Stimulated activated CD8-positive, alpha-beta memory T cell treated with anti-CD3 and anti-CD28 coated beads, Interleukin-2, amount 100 ng/mL, for 1 hour (primary cell): ENCODE measurements around the gene RFC1.
"Not testable (repeated sequence)": the region's sequence is repeated elsewhere in the genome, so short reads cannot be mapped to it uniquely, and the experiment has no call there.

Experiments used
- DNase-seq, 2 donors: peaks; one replicate each; pipeline ENCODE4 v3.0.0-alpha.2; 2020; ENCODE audit warnings: low read depth in 2 of 2

Gene RFC1

DNA sequence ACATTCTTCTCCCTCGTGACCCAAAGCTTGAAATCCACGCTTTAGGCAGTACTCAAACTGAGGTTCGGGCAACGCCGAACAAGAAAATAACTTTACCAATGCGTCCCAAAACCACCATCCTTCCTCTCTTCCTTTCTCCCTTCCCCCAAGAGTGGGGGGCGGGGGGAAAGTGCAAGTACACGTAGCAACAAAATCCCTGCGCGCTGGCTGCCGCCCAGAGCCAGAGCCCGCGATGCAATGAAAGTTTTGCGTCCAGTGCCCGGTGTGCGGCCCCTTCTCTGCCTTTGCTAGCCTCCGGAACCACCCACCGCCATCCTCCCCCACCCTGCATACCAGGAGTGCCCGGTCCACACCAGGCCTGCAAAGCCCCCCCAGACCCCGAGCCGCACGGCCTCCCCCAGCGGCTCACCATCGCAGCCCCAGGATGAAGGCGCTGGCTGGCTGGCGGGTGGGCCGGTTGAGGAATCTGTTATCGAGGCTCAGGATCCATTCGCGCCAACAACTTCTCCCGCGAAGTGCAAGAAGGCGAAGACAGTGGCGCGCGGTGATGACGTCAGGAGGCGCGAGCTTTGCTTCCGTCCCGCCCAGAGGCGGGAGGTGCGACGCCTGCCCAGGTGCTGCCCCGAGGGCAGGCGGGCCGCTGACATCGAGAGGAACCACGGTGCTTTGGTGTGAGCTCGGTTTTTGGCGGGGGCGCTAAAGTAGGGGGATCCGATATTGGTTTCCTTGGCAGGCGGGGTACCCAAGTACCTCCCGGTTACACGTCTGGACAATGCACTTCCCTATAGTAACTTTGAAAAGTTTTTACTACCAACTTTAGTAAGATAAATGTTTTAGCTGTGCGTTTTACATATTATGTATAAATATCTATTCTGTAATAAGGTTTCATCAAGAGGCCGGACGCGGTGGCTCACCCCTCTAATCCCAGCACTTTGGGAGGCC is at the start of gene RFC1:
TSS of gene RFC1 (minus strand) at position 533 of the 942 bp plus-strand sequence. CDS start at position 412, 121 bp downstream.
- DNase-seq, result peak; percentile 87 to 88

DNA sequence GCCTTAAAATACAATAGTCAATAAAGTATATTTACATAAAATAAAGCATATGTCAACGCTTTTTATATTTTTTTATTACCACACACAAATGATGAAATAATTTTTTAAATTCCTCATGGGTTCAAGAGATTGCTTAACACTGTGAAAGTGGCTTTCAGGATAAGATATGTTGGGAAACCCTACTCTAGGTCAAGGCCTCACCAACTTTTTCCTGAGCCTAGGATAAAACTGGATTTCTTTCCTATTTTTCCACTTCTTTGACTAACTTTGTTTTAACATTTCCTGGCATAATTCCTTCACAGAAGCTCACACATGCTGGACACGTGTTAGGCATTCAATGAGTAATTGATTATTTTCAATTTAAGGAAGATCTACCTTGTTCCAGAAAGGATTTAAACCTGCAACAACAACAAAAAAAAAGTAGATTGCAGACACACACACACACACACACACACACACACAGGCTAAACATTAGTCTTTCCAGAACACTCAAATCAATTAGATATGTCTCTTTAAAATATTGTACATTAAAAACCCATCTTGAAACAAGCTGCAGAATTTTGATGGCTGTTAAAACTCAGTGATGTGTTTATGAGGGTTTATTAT is 49.6 kb upstream of the RFC1 start:
- DNase-seq, result no peak

DNA sequence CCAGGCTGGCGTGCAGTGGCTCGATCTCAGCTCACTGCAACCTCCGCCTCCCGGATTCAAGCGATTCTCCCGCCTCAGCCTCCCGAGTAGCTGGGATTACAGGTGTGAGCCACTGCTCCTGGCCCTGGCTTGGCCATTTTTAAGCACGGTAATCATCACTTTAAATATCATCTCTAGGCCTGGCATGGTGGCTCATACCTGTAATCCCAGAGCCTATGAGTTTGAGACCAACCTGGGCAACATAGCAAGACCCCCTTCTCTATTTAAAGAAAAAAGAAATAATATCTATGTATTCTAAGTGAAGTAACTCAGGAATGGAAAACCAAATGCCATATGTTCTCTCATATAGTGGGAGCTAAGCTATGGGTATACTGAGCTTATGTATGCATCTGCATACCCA is 45.4 kb upstream of the RFC1 start:
- DNase-seq, result not testable (repeated sequence)

GRCh38 chr4:39410415-39410814 is 44.3 kb upstream of the RFC1 start:
- DNase-seq, result no peak

- DNase-seq, result no peak
These were observed 41.4 kb upstream of the RFC1 start for GRCh38 chr4:39407584-39407885.

DNA sequence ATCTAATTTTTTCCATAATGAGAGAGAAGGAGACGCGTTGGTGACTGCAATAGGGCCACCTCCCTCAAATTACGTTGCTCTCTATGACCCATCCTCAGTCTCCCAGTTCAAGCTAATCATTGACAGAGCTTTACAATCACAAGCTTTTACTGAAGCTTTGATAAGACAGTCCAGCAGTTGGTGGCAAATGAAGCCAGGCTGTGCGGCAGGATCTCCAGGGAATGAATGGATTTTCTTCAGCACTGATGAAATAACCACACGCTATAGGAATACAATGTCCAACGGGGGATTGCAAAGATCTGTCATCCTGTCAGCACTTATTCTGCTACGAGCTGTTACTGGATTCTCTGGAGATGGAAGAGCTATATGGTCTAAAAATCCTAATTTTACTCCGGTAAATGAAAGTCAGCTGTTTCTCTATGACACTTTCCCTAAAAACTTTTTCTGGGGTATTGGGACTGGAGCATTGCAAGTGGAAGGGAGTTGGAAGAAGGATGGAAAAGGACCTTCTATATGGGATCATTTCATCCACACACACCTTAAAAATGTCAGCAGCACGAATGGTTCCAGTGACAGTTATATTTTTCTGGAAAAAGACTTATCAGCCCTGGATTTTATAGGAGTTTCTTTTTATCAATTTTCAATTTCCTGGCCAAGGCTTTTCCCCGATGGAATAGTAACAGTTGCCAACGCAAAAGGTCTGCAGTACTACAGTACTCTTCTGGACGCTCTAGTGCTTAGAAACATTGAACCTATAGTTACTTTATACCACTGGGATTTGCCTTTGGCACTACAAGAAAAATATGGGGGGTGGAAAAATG is 40.8 kb upstream of the RFC1 start, which contains the start of gene KLB:
TSS of gene KLB (plus strand) at position 168 of the 821 bp plus-strand sequence. CDS start at position 188, 20 bp downstream.
- no peak for DNase-seq

DNA sequence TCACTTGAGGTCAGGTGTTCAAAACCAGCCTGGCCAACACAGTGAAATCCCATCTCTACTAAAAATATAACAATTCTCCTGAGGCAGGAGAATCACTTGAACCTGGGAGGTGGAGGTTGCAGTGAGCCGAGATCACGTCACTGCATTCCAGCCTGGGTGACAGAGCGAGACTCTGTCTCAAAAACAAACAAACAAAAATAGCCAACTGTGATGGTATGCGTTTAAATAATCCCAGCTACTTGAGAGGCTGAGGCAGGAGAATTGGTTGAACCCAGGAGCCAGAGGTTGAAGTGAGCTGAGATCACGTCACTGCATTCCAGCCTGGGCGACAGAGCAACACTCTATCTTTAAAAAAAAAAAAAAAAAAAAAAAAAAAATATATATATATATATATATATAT is 35.5 kb upstream of the RFC1 start:
- not testable (repeated sequence) for DNase-seq

DNA sequence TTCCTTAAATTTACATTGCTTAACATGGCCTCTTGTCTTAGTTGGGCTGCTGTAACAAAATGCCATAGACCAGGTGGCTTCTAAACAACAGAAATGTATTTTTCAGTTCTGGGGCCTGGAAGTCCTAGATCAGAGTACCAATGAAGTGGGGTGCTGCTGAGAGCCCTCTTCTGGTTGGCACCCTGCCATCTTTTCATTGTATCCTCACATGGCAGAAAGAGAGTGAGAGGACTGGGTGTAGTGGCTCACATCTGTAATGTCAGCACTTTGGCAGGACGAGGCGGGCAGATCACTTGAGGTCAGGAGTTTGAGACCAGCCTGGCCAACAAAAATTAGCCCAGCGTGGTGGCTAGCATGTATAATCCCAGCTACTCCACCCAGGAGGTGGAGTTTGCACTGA is 28.5 kb upstream of the RFC1 start:
- DNase-seq, result no peak

GRCh38 chr4:39390603-39391002 is 24.4 kb upstream of the RFC1 start:
- no peak for DNase-seq

DNA sequence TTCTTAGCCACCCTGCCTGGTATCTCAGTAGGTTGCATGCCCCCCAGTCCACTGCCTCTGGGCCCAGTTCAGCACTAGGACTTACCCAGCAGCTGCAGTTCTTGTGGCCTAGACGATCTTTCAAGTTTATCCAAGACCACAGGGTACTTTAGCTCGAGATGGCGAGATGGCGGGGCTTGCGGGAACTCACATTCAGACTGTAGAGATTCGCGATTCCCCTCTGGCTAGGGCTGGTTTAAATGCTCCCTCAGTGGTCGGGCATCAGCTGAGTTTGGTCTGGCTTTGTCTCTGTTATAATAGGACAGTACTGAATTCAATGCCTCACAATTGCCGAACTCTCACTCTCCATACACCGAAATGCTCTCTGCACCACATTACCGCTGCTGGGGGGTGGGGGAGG is 18.4 kb upstream of the RFC1 start:
- DNase-seq, result no peak

DNA sequence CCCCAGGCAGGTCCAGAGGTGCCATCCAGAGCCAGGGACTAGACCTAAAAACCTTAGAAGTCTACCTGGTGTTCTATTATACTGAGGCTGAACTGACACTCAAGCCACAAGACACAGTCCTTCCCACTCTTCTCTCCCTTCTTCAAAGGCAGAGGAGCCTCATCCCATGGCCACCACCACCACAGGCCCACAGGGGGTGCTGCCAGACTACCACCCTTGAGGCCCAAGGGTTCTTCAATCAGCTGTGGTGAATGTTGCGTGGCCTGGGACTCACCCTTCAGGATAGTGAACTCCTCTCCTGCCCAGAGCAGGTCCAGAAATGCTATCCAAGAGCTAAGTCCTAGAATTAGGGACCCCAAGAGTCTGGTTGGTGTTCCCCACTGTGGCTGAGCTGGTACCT is 17.5 kb upstream of the RFC1 start:
- no peak for DNase-seq

- DNase-seq, result no peak
These were observed 9.3 kb upstream of the RFC1 start for GRCh38 chr4:39375478-39375877.

DNA sequence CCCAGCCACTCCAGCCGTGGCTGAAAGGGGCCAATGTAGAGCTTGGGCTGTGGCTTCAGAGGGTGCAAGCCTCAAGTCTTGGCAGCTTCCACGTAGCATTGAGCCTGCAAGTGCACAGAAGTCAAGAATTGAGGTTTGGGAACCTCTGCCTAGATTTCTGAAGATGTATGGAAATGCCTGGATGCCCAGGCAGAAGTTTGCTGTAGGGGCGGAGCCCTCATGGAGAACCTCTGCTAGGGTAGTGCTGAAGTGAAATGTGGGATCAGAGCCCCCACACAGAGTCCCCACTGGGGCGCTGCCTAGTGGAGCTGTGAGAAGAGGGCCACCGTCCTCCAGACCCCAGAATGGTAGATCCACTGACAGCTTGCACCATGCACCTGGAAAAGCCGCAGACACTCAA is 5.0 kb upstream of the RFC1 start:
- DNase-seq, result not testable (repeated sequence)

- no peak for DNase-seq
These were observed 3.1 kb upstream of the RFC1 start for GRCh38 chr4:39369301-39369700.

DNA sequence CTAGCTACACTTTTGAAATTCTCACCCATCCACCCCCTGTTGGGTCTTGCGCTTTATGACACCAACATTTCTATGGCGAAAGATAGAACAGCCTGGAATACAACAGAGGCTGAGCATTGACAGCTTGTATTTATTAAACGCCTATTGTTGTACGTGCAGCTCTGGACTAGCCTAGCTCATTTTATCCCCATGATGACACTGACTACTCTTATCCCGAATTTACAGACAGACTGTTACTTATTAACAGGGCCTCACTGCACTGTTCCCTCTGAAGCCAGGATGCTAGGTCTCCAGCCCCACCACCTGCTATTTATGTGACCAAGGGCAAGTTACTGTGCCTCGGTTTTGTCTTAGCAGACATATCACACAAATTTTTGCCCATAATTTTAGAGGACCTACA is 1.0 kb upstream of the RFC1 start:
- DNase-seq, result no peak

DNA sequence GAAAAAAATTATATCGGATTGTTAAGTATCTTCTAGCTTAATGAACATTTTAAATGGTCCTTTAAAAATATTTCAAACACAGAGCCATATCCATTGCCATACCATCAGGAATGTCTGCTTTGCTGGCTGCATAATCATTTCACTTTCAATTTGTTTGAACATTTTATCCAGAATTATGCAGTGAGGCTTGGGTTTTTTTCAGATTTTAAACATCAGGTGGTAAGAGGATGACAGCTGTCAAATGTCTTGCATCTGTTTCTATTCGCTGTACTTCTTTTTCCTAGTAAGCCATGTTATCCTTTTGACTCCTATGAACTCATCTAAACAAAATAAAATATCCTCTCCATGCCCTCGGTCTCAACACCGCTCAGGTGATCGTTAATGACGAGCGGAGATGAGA is 802 bp downstream of the RFC1 start:
- DNase-seq, result no peak

- no peak for DNase-seq
These were observed 2.3 kb downstream of the RFC1 start for GRCh38 chr4:39363773-39364393.

GRCh38 chr4:39362827-39363226 is 3.3 kb downstream of the RFC1 start:
- DNase-seq, result no peak

GRCh38 chr4:39360611-39361010 is 5.6 kb downstream of the RFC1 start:
- DNase-seq, result not testable (repeated sequence)

DNA sequence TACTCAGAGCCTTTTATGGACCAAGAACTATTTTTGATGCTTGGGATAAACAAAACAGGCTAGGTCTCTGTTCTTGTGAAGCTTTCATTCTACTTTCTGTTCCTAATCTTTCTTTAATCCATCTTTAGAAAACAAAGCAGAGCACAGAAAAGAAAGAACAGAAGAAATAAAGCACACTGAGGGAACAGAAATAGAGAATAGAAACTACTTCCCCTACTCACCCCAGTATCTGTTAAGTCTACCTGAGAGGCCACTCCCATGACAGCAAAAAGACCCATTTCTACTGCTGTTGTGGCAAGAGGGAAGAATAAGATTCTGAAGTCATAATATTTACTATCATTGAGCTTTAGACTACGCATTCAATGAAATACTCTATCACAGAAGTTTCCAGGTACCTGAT is 9.2 kb downstream of the RFC1 start:
- no peak for DNase-seq

DNA sequence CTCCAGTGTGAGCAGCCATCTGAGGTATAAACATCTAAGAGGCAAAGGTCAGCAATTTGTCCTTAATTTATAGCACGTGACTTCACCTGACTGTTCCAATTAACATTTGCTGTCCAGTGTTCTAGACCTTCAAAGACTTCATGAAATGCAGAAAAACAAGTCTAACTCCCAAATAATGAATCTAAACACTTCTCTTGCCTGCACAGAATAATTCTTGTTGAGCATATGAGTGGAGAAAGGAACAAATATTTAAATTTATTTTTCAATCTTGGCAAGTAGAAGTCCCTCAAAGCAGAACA is 12.0 kb downstream of the RFC1 start:
- no peak for DNase-seq
